Choroid plexus epithelial cell (primary cell): ENCODE data around the gene GNA15.

Experiments
- DNase-seq: peaks from one replicate; pipeline ENCODE4 v3.0.0-alpha.2; 2010; ENCODE audit warnings: low read depth
- H3K4me3 ChIP-seq: 2 replicates; pipeline ENCODE4 v1.5.1; 2011; ENCODE audit warnings: low read depth, mild to moderate bottlenecking, control low read depth, low read length, moderate library complexity
- CTCF ChIP-seq: conservative IDR thresholded peaks from 2 replicates; pipeline ENCODE4 v1.5.1; 2011; ENCODE audit warnings: low read depth, mild to moderate bottlenecking, control low read depth, inconsistent platforms, low read length, moderate library complexity

GNA15 gene

GRCh38 chr19:3210347-3211017, 74.6 kb downstream of the GNA15 start:
- H3K4me3 ChIP-seq = no peak overlapping the region
- peak; percentile 41 for DNase-seq
- peak; percentile 78 for TF ChIP-seq CTCF

GRCh38 chr19:3211191-3211590, 75.4 kb downstream of the GNA15 start:
- no peak overlapping the region for H3K4me3 ChIP-seq
- no peak for TF ChIP-seq CTCF
- no peak for DNase-seq

GRCh38 chr19:3213159-3213558, 77.3 kb downstream of the GNA15 start:
- no peak for TF ChIP-seq CTCF

More at GRCh38 chr19:3213159-3213558, 77.3 kb downstream of the GNA15 start:
- DNase-seq = no peak
- no peak overlapping the region for H3K4me3 ChIP-seq
